GM19035 (cell line): ENCODE measurements around the gene PM20D1.
A peak's percentile ranks its signal among the peaks of the same experiment; 100 is the strongest.
"Not testable (repeated sequence)": the region's sequence is repeated elsewhere in the genome, so short reads cannot be mapped to it uniquely, and the experiment has no call there.

Source experiments
- ATAC-seq: cut with Tn5 transposase; IDR thresholded peaks from one replicate; pipeline ENCODE4 v1.9.1; 2021; ENCODE audit not compliant: unreplicated experiment

Gene PM20D1

DNA sequence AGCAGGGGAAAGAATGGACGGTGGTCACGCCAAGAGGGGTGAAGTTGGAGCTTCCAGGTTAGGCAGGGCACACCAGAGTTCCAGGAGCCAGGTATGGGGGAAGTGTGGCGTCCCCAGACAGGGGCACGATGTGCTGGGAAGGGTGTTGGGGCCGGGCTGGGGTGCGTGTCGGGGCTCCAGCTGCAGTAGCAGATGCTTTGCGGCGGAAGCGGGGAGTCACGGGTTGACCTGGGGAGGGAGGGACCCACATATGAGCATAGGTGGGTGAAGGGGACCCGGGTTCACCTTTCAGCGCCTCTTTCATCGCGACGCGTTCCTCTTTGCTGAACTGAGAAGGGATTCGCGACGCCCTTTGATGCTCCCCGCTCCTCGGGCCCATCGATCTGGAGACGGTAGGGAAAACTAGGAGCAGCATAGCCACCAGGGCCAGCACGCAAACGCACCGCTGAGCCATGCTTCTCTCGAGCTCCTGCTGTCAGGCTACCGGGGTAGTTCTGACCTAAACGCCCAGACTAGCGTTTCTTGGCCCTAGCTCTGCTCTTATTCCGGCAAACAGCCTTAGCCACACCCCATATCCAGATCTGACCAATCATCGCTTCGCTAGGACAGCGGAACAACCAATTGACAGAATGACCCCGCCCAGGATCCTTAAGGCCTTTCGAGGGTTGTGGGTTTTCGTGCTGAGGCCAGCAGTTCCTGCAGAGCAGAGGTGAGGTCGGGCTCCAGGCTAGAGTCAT lies at the start of gene PM20D1:
Gene PM20D1 (minus strand): TSS at position 514 of the 737 bp plus-strand sequence. CDS start 60 bp downstream, at position 454.
- peak; percentile 95 for ATAC-seq

- no peak for ATAC-seq
Measured at GRCh38 chr1:205896351-205896750, 46.4 kb upstream of the PM20D1 start.

GRCh38 chr1:205894119-205894518 lies 44.2 kb upstream of the PM20D1 start:
- ATAC-seq = not testable (repeated sequence)

DNA sequence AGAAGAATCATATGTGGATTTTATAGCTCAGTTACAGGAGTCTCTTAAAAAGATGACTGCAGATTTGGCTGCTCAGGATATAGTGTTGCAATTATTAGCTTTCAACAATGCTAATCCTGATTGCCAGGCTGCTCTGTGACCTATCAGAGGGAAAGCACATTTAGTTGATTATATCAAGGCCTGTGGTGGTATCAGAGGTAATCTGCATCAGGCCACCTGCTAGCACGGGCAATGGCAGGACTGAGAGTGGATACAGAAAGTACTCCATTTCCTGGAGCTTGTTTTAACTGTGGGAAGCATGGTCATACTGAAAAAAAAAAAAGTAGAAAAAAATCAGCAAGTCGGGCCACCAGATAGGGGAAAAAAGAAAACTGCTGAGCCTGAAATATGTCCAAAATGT lies 42.2 kb upstream of the PM20D1 start:
- ATAC-seq = not testable (repeated sequence)

DNA sequence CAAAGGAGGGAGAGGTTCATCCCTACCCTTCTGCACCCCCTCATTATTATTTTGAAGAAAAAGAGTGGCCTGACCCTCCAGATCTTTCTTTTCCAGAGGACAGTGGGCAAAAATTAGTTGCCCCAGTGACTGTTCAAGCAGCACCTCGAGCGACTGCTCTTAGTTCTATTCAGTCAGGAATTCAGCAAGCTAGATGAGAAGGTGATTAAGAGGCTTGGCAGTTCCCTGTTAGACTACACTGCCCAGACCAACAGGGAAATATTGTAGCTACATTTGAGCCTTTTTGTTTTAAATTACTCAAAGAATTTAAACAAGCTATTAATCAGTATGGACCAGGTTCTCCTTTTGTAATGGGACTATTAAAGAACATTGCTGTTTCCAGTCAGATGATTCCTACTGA lies 41.5 kb upstream of the PM20D1 start:
- not testable (repeated sequence) for ATAC-seq

DNA sequence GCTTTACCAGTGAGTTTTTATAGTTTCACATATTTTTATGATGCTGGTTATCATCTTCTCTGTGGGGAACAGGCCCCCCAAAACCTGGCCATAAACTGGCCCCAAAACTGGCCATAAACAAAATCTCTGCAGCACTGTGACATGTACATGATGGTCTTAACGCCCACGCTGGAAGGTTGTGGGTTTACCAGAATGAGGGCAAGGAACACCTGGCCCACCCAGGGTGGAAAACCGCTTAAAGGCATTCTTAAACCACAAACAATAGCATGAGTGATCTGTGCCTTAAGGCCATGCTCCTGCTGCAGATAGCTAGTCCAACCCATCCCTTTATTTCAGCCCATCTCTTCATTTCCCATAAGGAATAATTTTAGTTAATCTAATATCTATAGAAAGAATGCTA lies 40.7 kb upstream of the PM20D1 start:
- not testable (repeated sequence) for ATAC-seq

DNA sequence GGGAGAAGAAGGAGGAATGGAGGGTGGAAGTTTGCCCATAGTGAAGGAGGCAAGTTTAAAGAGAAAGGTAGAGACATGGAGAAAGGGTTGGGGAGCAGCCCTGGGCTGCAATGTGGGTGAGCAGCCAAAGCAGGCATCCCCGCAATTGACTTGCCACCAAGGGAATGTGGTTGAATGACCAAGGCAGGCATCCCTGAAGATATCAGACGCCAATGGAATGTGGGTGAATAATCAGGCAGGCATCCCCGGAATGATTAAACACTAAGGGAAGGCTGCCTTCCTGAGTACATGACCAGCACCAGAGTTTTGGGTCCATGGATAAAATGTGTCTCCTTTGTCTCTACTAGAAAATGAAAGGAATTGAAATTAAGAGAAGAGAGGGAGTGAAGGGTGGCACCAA lies 39.8 kb upstream of the PM20D1 start:
- not testable (repeated sequence) for ATAC-seq

GRCh38 chr1:205889006-205889405 lies 39.1 kb upstream of the PM20D1 start:
- not testable (repeated sequence) for ATAC-seq

DNA sequence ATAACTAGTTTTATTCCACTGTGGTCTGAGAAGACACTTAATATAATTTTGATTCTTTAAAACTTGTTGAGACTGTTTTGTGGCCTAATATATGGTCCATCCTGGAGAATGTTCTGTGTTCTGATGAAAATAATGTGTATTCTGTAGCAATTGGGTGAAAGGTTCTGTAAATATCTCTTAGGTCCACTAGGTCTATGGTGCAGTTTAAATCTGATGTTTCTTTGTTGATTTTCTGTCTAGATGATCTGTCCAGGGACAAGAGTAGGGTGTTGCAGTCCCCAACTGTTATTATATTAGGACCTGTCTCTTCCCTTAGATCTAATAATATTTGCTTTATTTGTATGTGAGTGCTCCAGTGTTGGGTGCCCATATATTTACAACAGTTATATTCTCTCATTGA lies 33.9 kb upstream of the PM20D1 start:
- no peak for ATAC-seq

DNA sequence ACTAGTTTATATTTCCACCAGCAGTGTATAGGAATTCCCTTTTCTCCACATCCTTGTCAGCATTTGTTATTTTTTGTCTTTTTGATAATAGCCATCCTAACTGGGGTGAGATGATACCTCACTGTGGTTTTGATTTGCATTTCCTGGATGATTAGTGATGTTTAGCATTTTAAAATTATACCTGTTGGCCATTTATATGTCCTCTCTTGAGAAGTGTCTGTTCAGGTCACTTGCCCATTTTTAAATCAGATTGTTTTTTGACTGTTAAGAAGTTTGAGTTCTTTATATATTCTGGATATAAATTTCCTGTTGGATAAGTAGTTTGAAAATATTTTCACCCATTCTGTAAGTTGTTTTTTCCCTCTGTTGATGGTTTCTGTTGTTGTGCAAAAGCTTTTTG lies 31.0 kb upstream of the PM20D1 start:
- no peak for ATAC-seq

DNA sequence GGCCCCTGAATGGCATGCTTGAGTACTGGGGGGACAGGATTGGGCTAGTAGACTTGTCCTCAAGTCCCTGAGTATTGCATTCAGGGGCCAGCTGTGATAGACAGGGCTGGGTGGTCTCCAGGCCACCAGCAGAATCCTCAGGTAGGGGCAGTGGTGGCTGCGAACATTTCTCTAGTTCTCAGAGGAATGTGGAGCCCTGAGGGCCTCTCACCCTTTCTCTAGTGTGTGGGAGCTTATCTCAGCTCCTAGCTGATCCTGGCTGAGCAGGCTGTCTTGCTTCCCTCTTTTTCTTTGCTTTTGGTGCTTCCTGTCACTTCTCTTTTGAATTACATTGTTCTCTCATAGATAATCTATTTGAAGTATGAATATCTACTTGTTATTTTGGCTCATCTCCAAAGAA lies 30.0 kb upstream of the PM20D1 start:
- ATAC-seq = no peak

DNA sequence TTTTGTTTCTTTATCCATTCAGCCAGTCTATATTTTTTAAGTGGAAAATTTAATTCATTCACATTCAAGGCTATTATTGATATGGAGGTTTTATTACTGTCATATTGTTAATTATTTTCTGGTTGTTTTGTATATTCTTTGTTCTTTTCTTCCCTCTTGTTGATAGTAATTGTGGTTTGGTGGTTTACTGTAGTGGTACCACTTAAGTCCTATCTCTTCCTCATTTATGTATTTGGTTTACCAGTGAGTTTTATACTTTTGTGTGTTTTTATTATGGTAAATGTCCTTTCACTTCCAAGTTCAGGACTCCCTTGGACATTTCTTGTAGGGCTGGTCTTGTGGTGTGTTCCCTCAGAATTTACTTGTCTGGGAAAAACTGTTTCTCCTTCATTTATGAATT lies 28.1 kb upstream of the PM20D1 start:
- ATAC-seq = no peak

DNA sequence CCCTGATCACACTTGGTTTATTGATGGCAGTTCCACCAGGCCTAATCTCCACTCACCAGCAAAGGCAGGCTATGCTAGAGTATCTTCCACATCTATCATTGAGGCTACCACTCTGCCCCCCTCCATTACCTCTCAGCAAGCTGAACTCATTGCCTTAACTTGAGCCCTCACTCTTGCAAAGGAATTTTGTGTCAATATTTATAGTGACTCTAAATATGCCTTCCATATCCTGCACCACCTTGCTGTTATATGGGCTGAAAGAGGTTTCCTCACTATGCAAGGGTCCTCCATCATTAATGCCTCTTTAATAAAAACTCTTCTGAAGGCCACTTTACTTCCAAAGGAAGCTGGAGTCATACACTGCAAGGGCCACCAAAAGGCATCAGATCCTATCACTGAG lies 23.2 kb upstream of the PM20D1 start:
- not testable (repeated sequence) for ATAC-seq

GRCh38 chr1:205870236-205870635 lies 20.3 kb upstream of the PM20D1 start:
- no peak for ATAC-seq

GRCh38 chr1:205861540-205861939 lies 11.6 kb upstream of the PM20D1 start:
- no peak for ATAC-seq

GRCh38 chr1:205858141-205858961 lies 8.4 kb upstream of the PM20D1 start:
- no peak for ATAC-seq

DNA sequence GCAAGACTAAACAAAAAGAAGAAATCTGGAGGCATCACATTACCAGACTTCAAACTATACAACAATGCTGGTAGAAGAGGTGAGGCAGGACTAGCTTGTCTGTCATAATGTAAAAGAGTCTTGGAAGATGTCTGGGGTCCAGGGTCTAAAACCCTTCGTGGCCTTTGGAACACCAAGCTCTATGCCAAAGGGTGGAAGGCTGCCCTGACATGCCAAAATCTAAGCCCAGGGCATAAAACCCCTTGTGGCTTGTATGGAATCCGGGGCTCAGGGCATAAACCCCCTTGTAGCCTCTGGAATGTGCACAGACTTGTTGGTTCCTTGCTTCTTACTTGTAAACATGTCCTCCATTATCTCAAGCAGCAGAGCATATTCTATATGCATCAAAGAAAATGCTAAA lies 7.6 kb upstream of the PM20D1 start:
- ATAC-seq = not testable (repeated sequence)

DNA sequence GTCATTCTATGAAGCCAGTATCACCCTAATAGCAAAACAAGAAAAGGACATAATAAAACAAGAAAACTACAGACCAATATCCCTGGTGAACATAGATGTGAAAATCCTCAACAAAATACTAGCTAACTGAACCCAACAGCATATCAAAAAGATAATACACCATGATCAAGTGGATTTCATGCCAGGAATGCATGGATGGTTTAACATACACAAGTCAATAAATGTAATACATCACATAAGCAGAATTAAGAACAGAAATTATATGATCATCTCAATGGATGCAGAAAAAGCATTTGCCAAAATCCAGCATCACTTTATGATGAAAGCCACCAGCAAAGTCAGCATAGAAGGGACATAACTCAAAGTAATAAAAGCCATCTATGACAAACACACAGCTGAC lies 6.5 kb upstream of the PM20D1 start:
- ATAC-seq = no peak

- ATAC-seq = no peak
Measured at GRCh38 chr1:205852969-205853368, 3.0 kb upstream of the PM20D1 start.

GRCh38 chr1:205851993-205852392 lies 2.1 kb upstream of the PM20D1 start:
- ATAC-seq = no peak

GRCh38 chr1:205843036-205843859 lies 6.7 kb downstream of the PM20D1 start:
- ATAC-seq = no peak
